SK-N-MC (cell line): ENCODE data around the gene BTBD17.

Source experiments
- DNase-seq: peaks from one replicate; pipeline ENCODE4 v3.0.0-alpha.2; 2011; ENCODE audit warnings: low read depth, low spot score
- H3K27ac ChIP-seq: fragments of 200-600 bp; sonication (generic); 2 replicates; pipeline ENCODE4 v1.5.1; 2016; ENCODE audit warnings: mixed run types
- H3K36me3 ChIP-seq: fragments of 200-600 bp; sonication (generic); 2 replicates; pipeline ENCODE4 v1.6.1; 2017; ENCODE audit warnings: antibody characterized with exemption, low read length, mixed read lengths; ENCODE audit not compliant: insufficient read depth
- H3K4me3 ChIP-seq: fragments of 200-600 bp; sonication (generic); 2 replicates; pipeline ENCODE4 v1.5.1; 2016
- H3K9ac ChIP-seq: fragments of 200-600 bp; sonication (generic); 2 replicates; pipeline ENCODE4 v1.8.0; 2017; ENCODE audit warnings: mixed run types, mixed read lengths; ENCODE audit not compliant: insufficient read length
- H3K9me3 ChIP-seq: fragments of 200-600 bp; sonication (generic); 2 replicates; pipeline ENCODE4 v1.6.1; 2017; ENCODE audit warnings: low read depth, mild to moderate bottlenecking, antibody characterized with exemption, low read length, moderate library complexity, mixed read lengths
- EZH2 ChIP-seq: fragments of 200-600 bp; sonication (generic); IDR thresholded peaks from one replicate; pipeline ENCODE4 v1.6.1; 2017; ENCODE audit warnings: antibody characterized with exemption
- FOXP2 ChIP-seq: optimal IDR thresholded peaks from 2 replicates; pipeline ENCODE3; 2011; ENCODE audit warnings: mild to moderate bottlenecking, moderate library complexity; ENCODE audit not compliant: insufficient read depth; ENCODE audit errors: extremely low read length, control extremely low read depth
- POLR2AphosphoS5 ChIP-seq: IDR thresholded peaks from 2 replicates; pipeline ENCODE4 v1.6.1; 2012; ENCODE audit warnings: mild to moderate bottlenecking, low read depth, low read length, borderline replicate concordance

BTBD17 gene

GRCh38 chr17:74356646-74357465, 4.8 kb downstream of the BTBD17 start:
- Histone ChIP-seq H3K27ac (no peak overlapping the region), H3K4me3 (no peak overlapping the region), H3K36me3 (no peaks in the 10 kb centered on the region), H3K9me3 (no peaks in the 10 kb centered on the region), H3K9ac (no peak overlapping the region)
- no peak for DNase-seq
- TF ChIP-seq POLR2AphosphoS5 (no peak), EZH2 (no peak), FOXP2 (no peak)

DNA sequence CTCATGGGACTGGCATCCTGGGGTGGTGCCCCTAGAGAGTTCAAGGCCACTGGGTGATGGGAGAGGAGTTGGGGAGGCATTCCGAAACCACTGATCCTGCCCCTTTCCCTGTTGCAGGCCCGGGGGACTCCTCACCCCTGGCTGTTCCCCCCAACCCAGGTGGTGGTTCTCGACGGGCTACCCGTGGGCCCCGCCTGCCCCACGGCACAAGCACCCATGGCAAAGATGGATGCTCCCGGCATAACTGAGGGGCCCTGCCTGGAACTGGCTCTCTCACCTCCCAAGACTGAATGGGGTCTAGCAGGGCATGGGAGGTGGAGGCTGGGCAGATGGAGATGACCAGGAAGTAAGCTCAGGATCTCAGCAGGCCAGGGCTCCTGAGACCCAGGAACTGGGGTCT, 6.6 kb downstream of the BTBD17 start:
- Histone ChIP-seq H3K27ac (no peak overlapping the region), H3K4me3 (no peak overlapping the region), H3K36me3 (no peaks in the 10 kb centered on the region), H3K9me3 (no peaks in the 10 kb centered on the region), H3K9ac (no peak overlapping the region)
- no peak for DNase-seq
- TF ChIP-seq POLR2AphosphoS5: 0 out of 2 replicates have a peak, but pooled peaks have one; percentile 8
- no peak for TF ChIP-seq EZH2
- no peak for TF ChIP-seq FOXP2

DNA sequence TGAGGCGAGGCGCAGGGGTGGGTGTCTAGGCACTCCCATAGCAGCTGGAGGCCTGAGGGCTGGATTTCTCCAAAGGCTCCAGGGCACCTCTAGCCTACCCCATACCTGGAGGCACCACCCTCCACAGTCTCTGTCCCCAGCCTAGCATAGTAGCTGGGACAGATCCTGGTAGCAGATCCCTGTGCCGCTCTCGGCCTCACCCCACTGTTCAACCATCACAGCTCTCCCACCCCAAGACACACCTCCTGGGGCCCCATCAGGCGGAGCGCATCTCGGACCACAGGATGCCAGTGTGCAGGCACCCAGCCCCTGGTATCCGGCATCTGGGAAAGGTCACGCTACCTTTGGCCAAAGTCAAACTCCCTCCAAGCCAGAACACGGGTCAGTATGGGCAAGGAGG, 7.1 kb downstream of the BTBD17 start:
- Histone ChIP-seq H3K36me3 (no peaks in the 10 kb centered on the region), H3K4me3 (no peak overlapping the region), H3K9ac (no peak overlapping the region), H3K9me3 (no peaks in the 10 kb centered on the region), H3K27ac (no peak overlapping the region)
- TF ChIP-seq POLR2AphosphoS5 (no peak), EZH2 (no peak), FOXP2 (no peak)
- no peak for DNase-seq

- Histone ChIP-seq H3K4me3 (no peak overlapping the region), H3K27ac (no peak overlapping the region), H3K9me3 (no peaks in the 10 kb centered on the region), H3K36me3 (no peaks in the 10 kb centered on the region), H3K9ac (no peak overlapping the region)
- TF ChIP-seq EZH2: no peak
- no peak for TF ChIP-seq FOXP2
- TF ChIP-seq POLR2AphosphoS5: no peak
- DNase-seq: no peak
These were observed 7.5 kb downstream of the BTBD17 start for GRCh38 chr17:74354123-74354522.

- H3K9me3 ChIP-seq: no peaks in the 10 kb centered on the region
- TF ChIP-seq POLR2AphosphoS5: no peak
- no peak for TF ChIP-seq FOXP2
- no peak for TF ChIP-seq EZH2
- DNase-seq: no peak
- no peak overlapping the region for H3K27ac ChIP-seq
- no peak overlapping the region for H3K4me3 ChIP-seq
- H3K36me3 ChIP-seq: no peaks in the 10 kb centered on the region
- H3K9ac ChIP-seq: no peak overlapping the region
These were observed 8.1 kb downstream of the BTBD17 start for GRCh38 chr17:74353446-74354060.

DNA sequence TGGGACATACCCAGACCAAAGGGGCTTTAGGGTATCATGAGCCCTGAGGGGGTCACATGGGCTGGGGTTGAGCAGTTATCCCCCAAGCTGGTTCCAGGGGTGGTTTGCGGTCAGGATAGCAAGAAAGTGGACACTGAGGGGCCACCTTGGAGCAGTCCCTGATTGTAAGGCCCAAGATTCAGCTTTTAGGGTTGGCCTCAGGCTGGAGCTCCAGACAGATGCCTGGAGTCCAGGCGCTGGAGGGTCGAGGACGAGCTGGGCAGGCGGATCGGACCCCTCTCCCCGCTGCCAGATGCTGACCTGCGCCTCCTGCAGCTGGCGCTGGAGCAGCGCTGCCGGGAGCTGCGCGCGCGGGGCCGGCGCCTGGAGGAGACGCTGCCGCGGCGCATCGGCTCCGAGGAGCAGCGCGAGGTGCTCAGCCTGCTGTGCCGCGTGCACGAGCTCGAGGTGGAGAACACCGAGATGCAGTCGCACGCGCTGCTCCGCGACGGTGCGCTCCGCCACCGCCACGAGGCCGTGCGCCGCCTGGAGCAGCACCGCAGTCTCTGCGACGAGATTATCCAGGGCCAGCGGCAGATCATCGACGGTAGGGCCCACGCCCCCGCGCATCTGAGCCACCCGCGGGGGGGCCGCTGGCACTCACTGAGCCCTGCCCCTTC, 10.0 kb downstream of the BTBD17 start:
- Histone ChIP-seq H3K36me3 (no peaks in the 10 kb centered on the region), H3K9ac (no peak overlapping the region), H3K9me3 (no peaks in the 10 kb centered on the region), H3K27ac (no peak overlapping the region), H3K4me3 (no peak overlapping the region)
- DNase-seq: no peak
- TF ChIP-seq FOXP2 (no peak), POLR2AphosphoS5 (no peak), EZH2 (no peak)

DNA sequence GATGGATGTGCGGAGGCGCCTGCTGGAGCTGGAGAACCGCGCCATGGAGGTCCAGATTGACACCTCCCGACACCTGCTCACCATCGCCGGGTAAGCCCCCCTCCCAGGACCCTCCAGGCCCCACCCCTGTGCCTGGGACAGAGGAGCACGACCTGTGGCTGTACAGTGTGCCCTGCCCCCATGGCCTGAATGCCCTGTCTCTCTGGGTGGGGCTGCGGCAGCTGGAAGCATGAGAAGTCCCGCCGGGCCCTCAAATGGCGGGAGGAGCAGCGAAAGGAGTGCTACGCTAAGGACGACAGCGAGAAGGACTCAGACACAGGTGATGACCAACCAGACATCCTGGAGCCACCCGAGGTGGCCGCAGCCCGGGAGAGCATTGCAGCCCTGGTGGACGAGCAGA, 11.2 kb downstream of the BTBD17 start:
- H3K36me3 ChIP-seq: no peaks in the 10 kb centered on the region
- no peak overlapping the region for H3K9ac ChIP-seq
- no peaks in the 10 kb centered on the region for H3K9me3 ChIP-seq
- TF ChIP-seq EZH2: no peak
- TF ChIP-seq POLR2AphosphoS5: no peak
- no peak for TF ChIP-seq FOXP2
- no peak overlapping the region for H3K27ac ChIP-seq
- no peak for DNase-seq
- H3K4me3 ChIP-seq: no peak overlapping the region

DNA sequence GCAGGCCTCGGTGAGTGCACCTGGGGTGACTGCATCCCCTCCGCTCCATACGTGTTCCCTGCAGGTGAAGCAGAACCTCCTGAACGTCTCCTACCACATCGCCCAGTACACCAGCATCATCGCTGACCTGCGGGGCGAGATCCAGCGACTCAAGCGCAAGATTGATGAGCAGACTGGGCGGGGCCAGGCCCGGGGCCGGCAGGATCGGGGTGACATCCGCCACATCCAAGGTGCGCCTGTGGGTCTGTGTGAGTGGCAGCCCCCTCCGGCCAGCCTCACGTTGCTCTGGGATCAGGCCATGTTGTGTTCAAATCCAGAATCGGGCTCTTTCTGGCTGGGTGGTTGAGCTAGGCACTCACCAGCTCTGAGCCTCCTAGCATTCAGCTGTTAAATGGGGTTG, 12.5 kb downstream of the BTBD17 start:
- H3K9me3 ChIP-seq: no peaks in the 10 kb centered on the region
- H3K9ac ChIP-seq: no peak overlapping the region
- H3K36me3 ChIP-seq: no peaks in the 10 kb centered on the region
- H3K27ac ChIP-seq: no peak overlapping the region
- no peak for DNase-seq
- H3K4me3 ChIP-seq: no peak overlapping the region
- TF ChIP-seq EZH2 (no peak), FOXP2 (no peak), POLR2AphosphoS5 (no peak)
